CD4-positive, alpha-beta memory T cell (primary cell): Measurements from ENCODE around the gene TAF3. TPM values are rescaled to one million over a fixed set of nuclear protein-coding genes. Genes with fewer than 3 reads are reported as not detected.

ENCODE experiments used
- polyA plus RNA-seq, 2 donors: library from polyadenylated mRNA; unstranded; fragments of 300-500 nt; fragmentation: Illumina TruSeq; gene quantifications; one replicate each; pipeline ENCODE4 v1.2.3, GENCODE V29; 2021
- total RNA-seq, 2 experiments: library from RNA; stranded (reverse); gene quantifications; one replicate each; pipeline ENCODE4 v1.2.3, GENCODE V29; 2021

Gene TAF3
- total and polyA plus RNA-seq, 4 experiments from 2014 or later = 3.0 to 21.8 (median 18.5) TPM

Other genes with a start within 250 kb of the TAF3 start
- gene ITIH5, start 151.5 kb upstream of the TAF3 start, total RNA-seq = not detected
- not detected for gene ITIH5, start 151.5 kb upstream of the TAF3 start, polyA plus RNA-seq
- not detected for gene ITIH2, start 115.2 kb upstream of the TAF3 start, total RNA-seq
- gene ITIH2, start 115.2 kb upstream of the TAF3 start, polyA plus RNA-seq = not detected
- 10 to 100 TPM; 14.5 to 14.7 TPM for gene KIN, start 30.5 kb upstream of the TAF3 start, total RNA-seq
- gene KIN, start 30.5 kb upstream of the TAF3 start, polyA plus RNA-seq = 1 to 10 TPM; 4.1 to 6.2 TPM
- 100 to 1,000 TPM; 124 to 135 TPM for gene ATP5F1C, start 30.3 kb upstream of the TAF3 start, total RNA-seq
- gene ATP5F1C, start 30.3 kb upstream of the TAF3 start, polyA plus RNA-seq = 100 to 1,000 TPM; 298 to 508 TPM
- gene GATA3, start 236.2 kb downstream of the TAF3 start, total RNA-seq = 10 to 100 TPM; 61.9 to 63.8 TPM
- 10 to 100 TPM; 64.8 to 79.7 TPM for gene GATA3, start 236.2 kb downstream of the TAF3 start, polyA plus RNA-seq